ENCODE measurements around the gene KRTDAP.

Gene KRTDAP

DNA sequence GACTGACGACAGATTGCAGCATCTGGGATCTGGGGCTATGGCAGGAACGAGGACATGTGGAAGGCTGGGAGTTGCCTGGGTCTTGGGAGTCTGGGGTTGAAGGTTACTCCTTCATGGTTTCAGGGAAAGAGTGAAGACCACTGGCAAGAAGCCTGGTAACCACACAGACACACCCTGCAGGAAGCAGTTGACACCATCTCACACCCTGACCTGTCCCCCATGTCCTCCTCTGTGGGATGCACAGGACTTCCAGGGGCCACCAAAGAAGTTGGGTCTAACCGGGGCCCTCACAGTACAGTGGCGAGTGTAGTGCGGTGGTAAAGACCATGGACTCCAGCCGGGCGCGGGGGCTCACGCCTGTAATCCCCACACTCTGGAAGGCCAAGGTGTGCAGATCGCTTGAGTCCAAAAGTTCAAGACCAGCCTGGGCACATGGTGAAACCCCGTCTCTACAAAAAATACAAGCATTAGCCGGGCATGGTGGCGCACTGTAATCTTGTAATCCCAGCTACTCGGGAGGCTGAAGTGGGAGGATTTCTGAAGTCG, 52.8 kb downstream of the KRTDAP start:
- DNase-seq: no peak
- in situ Hi-C loops (cut with HindIII; ENCODE audit: low pct_ligation_motif_present, low pct_unique_long_range_greater_than_20kb, low sequenced_read_pairs): no loop called here
